ENCODE measurements around the gene SLC29A2. TPM values are rescaled to one million over a fixed set of nuclear protein-coding genes. Genes with fewer than 3 reads are reported as not detected.

SLC29A2 gene
- polyA plus RNA-seq, 4 donors: 0.89 to 16.2 (median 6.7) TPM

- H3K27ac ChIP-seq (ENCODE audit: low read depth in 1 of 3, low read length in 2 of 3): no peak overlapping the region
- WGBS, 3 donors: 90 to 93% (median 91%) methylated on average over 6 of the region's 6 CpGs
These were observed 32.3 kb downstream of the SLC29A2 start for GRCh38 chr11:66339162-66339675.

GRCh38 chr11:66338276-66339161 lies 33.0 kb downstream of the SLC29A2 start:
- no peaks in the 10 kb centered on the region for H3K27me3 ChIP-seq (ENCODE audit: control insufficient read depth in 3 of 3, insufficient read depth in 3 of 3, low read length in 3 of 3)
- no peaks in the 10 kb centered on the region for H3K9me3 ChIP-seq (ENCODE audit: control insufficient read depth in 2 of 2, insufficient read depth in 1 of 2, low read depth in 1 of 2, low read length in 1 of 2)
- H3K4me3 ChIP-seq (ENCODE audit: low read depth in 1 of 3, low read length in 3 of 3): no peak overlapping the region
- H3K4me1 ChIP-seq (ENCODE audit: control insufficient read depth in 3 of 3, insufficient read depth in 2 of 3, low read depth in 1 of 3, low read length in 2 of 3): peaks cover 0 to 17% (median 0%) of the 10 kb centered on the region in 3 donors
- no peak overlapping the region for H3K27ac ChIP-seq (ENCODE audit: low read depth in 1 of 3, low read length in 2 of 3)
- WGBS, 3 donors: 82 to 88% (median 82%) methylated on average over 16 to 17 of the region's 17 CpGs
- no peak for DNase-seq
- no peak for FAIRE-seq
- H3K36me3 ChIP-seq (ENCODE audit: control insufficient read depth in 3 of 3, insufficient read depth in 2 of 3, low read depth in 1 of 3, low read length in 3 of 3): peaks cover 8 to 71% (median 9%) of the 10 kb centered on the region in 3 donors

More at GRCh38 chr11:66339162-66339675, 32.3 kb downstream of the SLC29A2 start:
- FAIRE-seq (no peak), DNase-seq (no peak)
- no peaks in the 10 kb centered on the region for H3K27me3 ChIP-seq (ENCODE audit: control insufficient read depth in 3 of 3, insufficient read depth in 3 of 3, low read length in 3 of 3)
- H3K9me3 ChIP-seq (ENCODE audit: control insufficient read depth in 2 of 2, insufficient read depth in 1 of 2, low read depth in 1 of 2, low read length in 1 of 2): no peaks in the 10 kb centered on the region
- peaks cover 0 to 21% (median 0%) of the 10 kb centered on the region in 3 donors for H3K4me1 ChIP-seq (ENCODE audit: control insufficient read depth in 3 of 3, insufficient read depth in 2 of 3, low read depth in 1 of 3, low read length in 2 of 3)
- H3K36me3 ChIP-seq (ENCODE audit: control insufficient read depth in 3 of 3, insufficient read depth in 2 of 3, low read depth in 1 of 3, low read length in 3 of 3): peaks cover 8 to 68% (median 9%) of the 10 kb centered on the region in 3 donors
- H3K4me3 ChIP-seq (ENCODE audit: low read depth in 1 of 3, low read length in 3 of 3): no peak overlapping the region

GRCh38 chr11:66337103-66337899 lies 34.3 kb downstream of the SLC29A2 start:
- H3K4me1 ChIP-seq (ENCODE audit: control insufficient read depth in 3 of 3, insufficient read depth in 2 of 3, low read depth in 1 of 3, low read length in 2 of 3): peaks cover 0 to 17% (median 0%) of the 10 kb centered on the region in 3 donors
- H3K27me3 ChIP-seq (ENCODE audit: control insufficient read depth in 3 of 3, insufficient read depth in 3 of 3, low read length in 3 of 3): no peaks in the 10 kb centered on the region
- H3K36me3 ChIP-seq (ENCODE audit: control insufficient read depth in 3 of 3, insufficient read depth in 2 of 3, low read depth in 1 of 3, low read length in 3 of 3): peaks cover 8 to 77% (median 9%) of the 10 kb centered on the region in 3 donors
- no peaks in the 10 kb centered on the region for H3K9me3 ChIP-seq (ENCODE audit: control insufficient read depth in 2 of 2, insufficient read depth in 1 of 2, low read depth in 1 of 2, low read length in 1 of 2)
- no peak for DNase-seq
- H3K4me3 ChIP-seq (ENCODE audit: low read depth in 1 of 3, low read length in 3 of 3): no peak overlapping the region
- peak overlapping the region in 1 of 3 donors; percentile 86 for H3K27ac ChIP-seq (ENCODE audit: low read depth in 1 of 3, low read length in 2 of 3)
- WGBS, 3 donors: 58 to 62% (median 60%) methylated on average over 17 to 18 of the region's 18 CpGs
- no peak for FAIRE-seq

GRCh38 chr11:66336234-66337102 lies 35.1 kb downstream of the SLC29A2 start, which contains the start of gene RIN1:
Gene RIN1 (minus strand): TSS chr11:66336434. CDS start chr11:66336402, 32 bp downstream.
- H3K27ac ChIP-seq (ENCODE audit: low read depth in 1 of 3, low read length in 2 of 3): peak within 1 kb of the TSS; percentile 48 to 86 (median 55)
- H3K9me3 ChIP-seq (ENCODE audit: control insufficient read depth in 2 of 2, insufficient read depth in 1 of 2, low read depth in 1 of 2, low read length in 1 of 2): no peaks in the 10 kb centered on the region
- FAIRE-seq: no peak
- DNase-seq: peak; percentile 70 to 79
- peak within 1 kb of the TSS; percentile 57 to 71 (median 65) for H3K4me3 ChIP-seq (ENCODE audit: low read depth in 1 of 3, low read length in 3 of 3)
- peaks cover 0 to 17% (median 0%) of the 10 kb centered on the region in 3 donors for H3K4me1 ChIP-seq (ENCODE audit: control insufficient read depth in 3 of 3, insufficient read depth in 2 of 3, low read depth in 1 of 3, low read length in 2 of 3)
- no peaks in the 10 kb centered on the region for H3K27me3 ChIP-seq (ENCODE audit: control insufficient read depth in 3 of 3, insufficient read depth in 3 of 3, low read length in 3 of 3)
- 11 to 12% (median 11%) methylated on average over 22 of the region's 22 CpGs for WGBS, 3 donors
- peaks cover 5 to 77% (median 8%) of the 10 kb centered on the region in 3 donors for H3K36me3 ChIP-seq (ENCODE audit: control insufficient read depth in 3 of 3, insufficient read depth in 2 of 3, low read depth in 1 of 3, low read length in 3 of 3)

GRCh38 chr11:66335531-66336233 lies 35.9 kb downstream of the SLC29A2 start:
- Histone ChIP-seq H3K27me3 (ENCODE audit: control insufficient read depth in 3 of 3, insufficient read depth in 3 of 3, low read length in 3 of 3) (no peaks in the 10 kb centered on the region), H3K36me3 (ENCODE audit: control insufficient read depth in 3 of 3, insufficient read depth in 2 of 3, low read depth in 1 of 3, low read length in 3 of 3) (peaks cover 0 to 72% (median 8%) of the 10 kb centered on the region in 3 donors), H3K9me3 (ENCODE audit: control insufficient read depth in 2 of 2, insufficient read depth in 1 of 2, low read depth in 1 of 2, low read length in 1 of 2) (no peaks in the 10 kb centered on the region), H3K4me1 (ENCODE audit: control insufficient read depth in 3 of 3, insufficient read depth in 2 of 3, low read depth in 1 of 3, low read length in 2 of 3) (peaks cover 0 to 17% (median 0%) of the 10 kb centered on the region in 3 donors), H3K4me3 (ENCODE audit: low read depth in 1 of 3, low read length in 3 of 3) (peak overlapping the region; percentile 57 to 71 (median 65)), H3K27ac (ENCODE audit: low read depth in 1 of 3, low read length in 2 of 3) (peak overlapping the region; percentile 48 to 86 (median 55))
- peak in 1 of 2 donors; percentile 41 for DNase-seq
- no peak for FAIRE-seq
- 9 to 19% (median 13%) methylated on average over 31 to 35 of the region's 35 CpGs for WGBS, 3 donors

GRCh38 chr11:66334605-66335442 lies 36.7 kb downstream of the SLC29A2 start:
- no peak for FAIRE-seq
- no peak for DNase-seq

More at GRCh38 chr11:66334605-66335442, 36.7 kb downstream of the SLC29A2 start:
- no peak overlapping the region for H3K27ac ChIP-seq (ENCODE audit: low read depth in 1 of 3, low read length in 2 of 3)
- peak overlapping the region in 1 of 3 donors; percentile 71 for H3K4me3 ChIP-seq (ENCODE audit: low read depth in 1 of 3, low read length in 3 of 3)
- no peaks in the 10 kb centered on the region for H3K27me3 ChIP-seq (ENCODE audit: control insufficient read depth in 3 of 3, insufficient read depth in 3 of 3, low read length in 3 of 3)
- 85 to 91% (median 87%) methylated on average over 38 to 42 of the region's 42 CpGs for WGBS, 3 donors
- peaks cover 0 to 17% (median 0%) of the 10 kb centered on the region in 3 donors for H3K4me1 ChIP-seq (ENCODE audit: control insufficient read depth in 3 of 3, insufficient read depth in 2 of 3, low read depth in 1 of 3, low read length in 2 of 3)
- H3K9me3 ChIP-seq (ENCODE audit: control insufficient read depth in 2 of 2, insufficient read depth in 1 of 2, low read depth in 1 of 2, low read length in 1 of 2): no peaks in the 10 kb centered on the region
- peaks cover 0 to 64% (median 5%) of the 10 kb centered on the region in 3 donors for H3K36me3 ChIP-seq (ENCODE audit: control insufficient read depth in 3 of 3, insufficient read depth in 2 of 3, low read depth in 1 of 3, low read length in 3 of 3)
